BE2C (cell line): ENCODE results near the gene BAHD1.

Experiments
- DNase-seq: peaks from one replicate; pipeline ENCODE4 v3.0.0-alpha.2; 2020
- H3K27me3 ChIP-seq: fragments of 250-450 bp; sonication (Bioruptor Pico); 2 replicates; pipeline ENCODE4 v1.5.1; 2020; ENCODE audit warnings: mild to moderate bottlenecking
- H3K36me3 ChIP-seq: fragments of 250-450 bp; sonication (Bioruptor Pico); 2 replicates; pipeline ENCODE4 v1.5.1; 2020; ENCODE audit warnings: mild to moderate bottlenecking
- H3K4me1 ChIP-seq: fragments of 250-450 bp; sonication (Bioruptor Pico); 2 replicates; pipeline ENCODE4 v1.5.1; 2020
- H3K4me3 ChIP-seq: 2 replicates; pipeline ENCODE4 v1.5.1; 2011; ENCODE audit warnings: low read depth, low read length
- H3K9me3 ChIP-seq: fragments of 250-450 bp; sonication (Bioruptor Pico); 2 replicates; pipeline ENCODE4 v1.5.1; 2020
- CTCF ChIP-seq: IDR thresholded peaks from 2 replicates; pipeline ENCODE4 v1.5.1; 2012; ENCODE audit warnings: mild to moderate bottlenecking, low read depth, low read length

BAHD1 gene

GRCh38 chr15:40420793-40421192 is 20.0 kb upstream of the BAHD1 start:
- TF ChIP-seq CTCF, result no peak
- Histone ChIP-seq H3K27me3 (no peaks in the 10 kb centered on the region), H3K4me1 (peaks cover 19% of the 10 kb centered on the region), H3K36me3 (peaks cover 15% of the 10 kb centered on the region), H3K4me3 (no peak overlapping the region), H3K9me3 (no peaks in the 10 kb centered on the region)
- no peak for DNase-seq

- TF ChIP-seq CTCF, result peak; percentile 92
- Histone ChIP-seq H3K4me3 (peak overlapping the region; percentile 37), H3K9me3 (no peaks in the 10 kb centered on the region), H3K27me3 (no peaks in the 10 kb centered on the region), H3K4me1 (peaks cover 19% of the 10 kb centered on the region), H3K36me3 (peaks cover 10% of the 10 kb centered on the region)
- DNase-seq, result peak; percentile 89
These were observed 19.3 kb upstream of the BAHD1 start for GRCh38 chr15:40421246-40422157.

GRCh38 chr15:40424483-40425115 is 16.2 kb upstream of the BAHD1 start:
- H3K27me3 ChIP-seq, result no peaks in the 10 kb centered on the region
- no peaks in the 10 kb centered on the region for H3K9me3 ChIP-seq
- TF ChIP-seq CTCF, result no peak
- no peaks in the 10 kb centered on the region for H3K36me3 ChIP-seq
- H3K4me1 ChIP-seq, result peaks cover 26% of the 10 kb centered on the region
- DNase-seq, result no peak
- no peak overlapping the region for H3K4me3 ChIP-seq

- H3K4me3 ChIP-seq, result no peak overlapping the region
- H3K4me1 ChIP-seq, result peaks cover 18% of the 10 kb centered on the region
- no peaks in the 10 kb centered on the region for H3K27me3 ChIP-seq
- DNase-seq, result no peak
- TF ChIP-seq CTCF, result no peak
- H3K9me3 ChIP-seq, result no peaks in the 10 kb centered on the region
- no peaks in the 10 kb centered on the region for H3K36me3 ChIP-seq
These were observed 15.1 kb upstream of the BAHD1 start for GRCh38 chr15:40425681-40426080.

- no peaks in the 10 kb centered on the region for H3K36me3 ChIP-seq
- H3K4me3 ChIP-seq, result no peak overlapping the region
- H3K9me3 ChIP-seq, result no peaks in the 10 kb centered on the region
- DNase-seq, result peak; percentile 66
- peaks cover 7% of the 10 kb centered on the region for H3K4me1 ChIP-seq
- TF ChIP-seq CTCF, result no peak
- H3K27me3 ChIP-seq, result no peaks in the 10 kb centered on the region
These were observed 13.6 kb upstream of the BAHD1 start for GRCh38 chr15:40427188-40427587.

- H3K36me3 ChIP-seq, result no peaks in the 10 kb centered on the region
- H3K4me3 ChIP-seq, result no peak overlapping the region
- no peaks in the 10 kb centered on the region for H3K9me3 ChIP-seq
- no peak for DNase-seq
- no peaks in the 10 kb centered on the region for H3K27me3 ChIP-seq
- peaks cover 7% of the 10 kb centered on the region for H3K4me1 ChIP-seq
- TF ChIP-seq CTCF, result no peak
These were observed 12.6 kb upstream of the BAHD1 start for GRCh38 chr15:40428185-40428584.
